Upper lobe of right lung (tissue), 1 donor: ENCODE results near the gene UBXN1. TPM values are rescaled to one million over a fixed set of nuclear protein-coding genes. Genes with fewer than 3 reads are reported as not detected.
"Not testable (repeated sequence)": the region's sequence is repeated elsewhere in the genome, so short reads cannot be mapped to it uniquely, and the experiment has no call there.

ENCODE experiments used
- ATAC-seq: fragments of 200-7000 bp; cut with Tn5 transposase; one replicate; pipeline ENCODE4 v1.9.1; 2020; ENCODE audit warnings: mild to moderate bottlenecking, moderate library complexity
- DNase-seq: peaks from one replicate; pipeline ENCODE4 v3.0.0-alpha.2; 2020
- H3K27ac ChIP-seq: fragments of 200-600 bp; one replicate; pipeline ENCODE4 v1.8.0; 2022
- H3K27me3 ChIP-seq: fragments of 200-600 bp; one replicate; pipeline ENCODE4 v1.8.0; 2022; ENCODE audit warnings: mild to moderate bottlenecking
- H3K36me3 ChIP-seq: fragments of 200-600 bp; one replicate; pipeline ENCODE4 v1.8.0; 2022
- H3K4me1 ChIP-seq: fragments of 200-600 bp; one replicate; pipeline ENCODE4 v1.8.0; 2022
- H3K4me3 ChIP-seq: fragments of 200-600 bp; one replicate; pipeline ENCODE4 v1.8.0; 2022; ENCODE audit warnings: mild to moderate bottlenecking
- H3K9me3 ChIP-seq: fragments of 200-600 bp; one replicate; pipeline ENCODE4 v1.8.0; 2022
- intact Hi-C: fragments of 100-400 bp; cut with DNase I; formaldehyde crosslinking; loops from one replicate; pipeline ENCODE4 v1.11.0; 2022
- total RNA-seq: library from RNA; stranded (reverse); fragmentation: NEBNext Ultra II Directional; extraction: Animal tissue kit (Norgen Biotek cat#: 25700); gene quantifications from one replicate; pipeline ENCODE4 v1.2.1, GENCODE V29; 2021
- TF ChIP-seq, protein P1 (sequence below): fragments of 200-600 bp; IDR thresholded peaks from one replicate; pipeline ENCODE4 v1.8.0; 2022; ENCODE audit warnings: antibody characterized with exemption
- donor health status: DM: no; HTN: yes; CAD: no; lungs with severe emphysema.

Gene UBXN1
- total RNA-seq, 1 donor from 2014 or later, result 95.2 TPM

DNA sequence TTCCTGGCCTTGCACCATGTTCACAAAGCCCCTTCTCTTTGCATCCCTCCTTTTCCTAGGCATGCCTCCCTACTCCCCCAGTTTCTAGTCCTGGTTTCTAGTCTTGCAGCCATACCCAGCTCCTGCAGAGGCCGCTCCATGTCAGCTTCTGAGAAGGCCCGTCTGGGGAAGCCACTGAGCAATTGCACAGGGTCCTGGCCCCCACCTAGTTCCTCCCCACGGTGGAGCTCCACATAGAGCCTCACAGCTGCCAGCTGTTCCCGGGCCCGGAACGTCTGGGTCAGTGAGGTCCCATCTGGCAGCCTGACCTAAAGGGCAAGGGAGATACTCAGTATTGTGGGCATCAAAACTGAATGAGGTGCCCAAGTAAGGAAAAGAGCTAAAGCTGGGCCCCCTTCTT is 2.2 kb downstream of the UBXN1 start:
- DNase-seq (no peak), ATAC-seq (no peak)
- peaks cover 39% of the 10 kb centered on the region for H3K36me3 ChIP-seq
- TF ChIP-seq, protein P1, sequence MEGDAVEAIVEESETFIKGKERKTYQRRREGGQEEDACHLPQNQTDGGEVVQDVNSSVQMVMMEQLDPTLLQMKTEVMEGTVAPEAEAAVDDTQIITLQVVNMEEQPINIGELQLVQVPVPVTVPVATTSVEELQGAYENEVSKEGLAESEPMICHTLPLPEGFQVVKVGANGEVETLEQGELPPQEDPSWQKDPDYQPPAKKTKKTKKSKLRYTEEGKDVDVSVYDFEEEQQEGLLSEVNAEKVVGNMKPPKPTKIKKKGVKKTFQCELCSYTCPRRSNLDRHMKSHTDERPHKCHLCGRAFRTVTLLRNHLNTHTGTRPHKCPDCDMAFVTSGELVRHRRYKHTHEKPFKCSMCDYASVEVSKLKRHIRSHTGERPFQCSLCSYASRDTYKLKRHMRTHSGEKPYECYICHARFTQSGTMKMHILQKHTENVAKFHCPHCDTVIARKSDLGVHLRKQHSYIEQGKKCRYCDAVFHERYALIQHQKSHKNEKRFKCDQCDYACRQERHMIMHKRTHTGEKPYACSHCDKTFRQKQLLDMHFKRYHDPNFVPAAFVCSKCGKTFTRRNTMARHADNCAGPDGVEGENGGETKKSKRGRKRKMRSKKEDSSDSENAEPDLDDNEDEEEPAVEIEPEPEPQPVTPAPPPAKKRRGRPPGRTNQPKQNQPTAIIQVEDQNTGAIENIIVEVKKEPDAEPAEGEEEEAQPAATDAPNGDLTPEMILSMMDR, result no peak
- no peaks in the 10 kb centered on the region for H3K9me3 ChIP-seq
- H3K27ac ChIP-seq, result no peak overlapping the region
- H3K27me3 ChIP-seq, result no peaks in the 10 kb centered on the region
- H3K4me1 ChIP-seq, result peaks cover 34% of the 10 kb centered on the region
- H3K4me3 ChIP-seq, result no peak overlapping the region
- intact Hi-C loops, result no loop called here

DNA sequence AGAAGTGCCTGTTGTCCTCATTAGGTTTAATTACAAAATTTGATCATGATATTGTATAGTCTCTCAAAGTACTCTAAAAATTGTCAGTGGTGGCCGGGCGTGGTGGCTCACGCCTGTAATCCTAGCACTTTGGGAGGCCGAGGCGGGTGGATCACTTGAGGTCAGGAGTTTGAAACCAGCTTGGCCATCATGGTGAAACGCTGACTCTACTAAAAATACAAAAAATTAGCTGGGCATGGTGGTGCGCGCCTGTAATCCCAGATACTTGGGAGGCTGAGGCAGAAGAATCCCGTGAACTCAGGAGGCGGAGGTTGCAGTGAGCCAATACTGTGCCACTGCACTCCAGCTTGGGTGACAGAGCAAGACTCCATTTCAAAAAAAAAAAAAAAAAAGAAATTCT is 3.5 kb downstream of the UBXN1 start:
- ATAC-seq, intact Hi-C loops, DNase-seq, H3K27me3 ChIP-seq, H3K4me3 ChIP-seq, H3K27ac ChIP-seq, H3K9me3 ChIP-seq: not testable (repeated sequence)
- H3K36me3 ChIP-seq, result peaks cover 39% of the 10 kb centered on the region
- peaks cover 37% of the 10 kb centered on the region for H3K4me1 ChIP-seq

DNA sequence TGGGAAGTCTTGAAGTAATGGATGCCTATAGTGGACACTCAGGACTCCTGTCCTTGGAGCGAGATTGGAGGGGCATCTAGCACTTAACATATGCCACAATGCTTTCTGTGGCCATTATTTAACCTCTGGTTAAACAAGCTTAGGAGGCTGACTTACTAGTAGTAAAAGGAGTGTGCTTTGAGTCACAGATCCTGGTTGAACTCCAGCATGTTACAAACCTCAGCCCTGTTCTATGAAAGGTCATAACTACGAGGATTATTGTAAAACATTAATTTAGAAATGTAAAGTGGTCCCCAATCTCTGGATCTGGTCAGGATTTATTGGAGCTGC is 5.7 kb downstream of the UBXN1 start:
- intact Hi-C loops, result no loop called here
- H3K27ac ChIP-seq, result no peak overlapping the region
- H3K4me3 ChIP-seq, result no peak overlapping the region
- TF ChIP-seq, protein P1, result no peak
- DNase-seq (no peak), ATAC-seq (no peak)
- no peaks in the 10 kb centered on the region for H3K27me3 ChIP-seq
- peaks cover 43% of the 10 kb centered on the region for H3K36me3 ChIP-seq
- H3K9me3 ChIP-seq, result no peaks in the 10 kb centered on the region
- H3K4me1 ChIP-seq, result peaks cover 31% of the 10 kb centered on the region

DNA sequence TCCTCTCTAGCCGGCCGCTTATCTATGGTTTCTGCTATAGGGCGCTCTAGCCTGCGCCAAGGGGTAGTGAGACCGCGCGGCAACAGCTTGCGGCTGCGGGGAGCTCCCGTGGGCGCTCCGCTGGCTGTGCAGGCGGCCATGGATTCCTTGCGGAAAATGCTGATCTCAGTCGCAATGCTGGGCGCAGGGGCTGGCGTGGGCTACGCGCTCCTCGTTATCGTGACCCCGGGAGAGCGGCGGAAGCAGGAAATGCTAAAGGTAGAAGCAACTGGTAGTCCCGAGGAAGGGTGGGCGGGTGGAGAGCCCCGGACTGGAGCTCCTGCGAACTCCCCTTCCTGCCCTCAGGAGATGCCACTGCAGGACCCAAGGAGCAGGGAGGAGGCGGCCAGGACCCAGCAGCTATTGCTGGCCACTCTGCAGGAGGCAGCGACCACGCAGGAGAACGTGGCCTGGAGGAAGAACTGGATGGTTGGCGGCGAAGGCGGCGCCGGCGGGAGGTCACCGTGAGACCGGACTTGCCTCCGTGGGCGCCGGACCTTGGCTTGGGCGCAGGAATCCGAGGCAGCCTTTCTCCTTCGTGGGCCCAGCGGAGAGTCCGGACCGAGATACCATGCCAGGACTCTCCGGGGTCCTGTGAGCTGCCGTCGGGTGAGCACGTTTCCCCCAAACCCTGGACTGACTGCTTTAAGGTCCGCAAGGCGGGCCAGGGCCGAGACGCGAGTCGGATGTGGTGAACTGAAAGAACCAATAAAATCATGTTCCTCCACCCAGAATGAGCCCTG is 7.1 kb downstream of the UBXN1 start, which contains the start of the genes LBHD1 and UQCC3:
Gene LBHD1, minus strand, starts transcription at position 660 of the 782 bp plus-strand sequence. CDS start 2,236 bp downstream, outside the sequence.
Gene UQCC3, plus strand, starts transcription at position 66 of the 782 bp plus-strand sequence. Its CDS starts 73 bp downstream, at position 139.
- TF ChIP-seq, protein P1, result no peak
- intact Hi-C loops, result no loop called here
- Histone ChIP-seq H3K36me3 (peaks cover 33% of the 10 kb centered on the region), H3K4me3 (peak within 1 kb of the TSS; percentile 88), H3K9me3 (no peaks in the 10 kb centered on the region), H3K27ac (peak within 1 kb of the TSS; percentile 89), H3K4me1 (peaks cover 32% of the 10 kb centered on the region), H3K27me3 (no peaks in the 10 kb centered on the region)
- DNase-seq (peak; percentile 88), ATAC-seq (peak; percentile 91)

DNA sequence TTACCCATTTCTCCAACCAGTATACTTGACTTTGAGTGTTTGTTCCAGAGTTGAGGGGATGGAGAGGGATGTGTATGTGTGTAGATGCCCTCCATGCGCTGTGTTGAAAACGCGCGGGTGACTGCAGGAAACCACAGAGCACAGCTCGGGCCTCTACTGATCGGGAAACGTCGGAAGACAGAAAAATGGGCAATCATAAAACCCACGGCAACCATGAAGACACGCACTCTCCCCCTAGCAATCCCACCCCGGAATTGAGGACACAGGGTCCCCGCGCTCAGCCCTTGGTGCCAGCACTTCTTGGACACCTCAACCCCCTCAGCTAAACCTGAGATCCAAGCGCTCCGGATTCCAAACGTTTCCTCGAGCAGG is 7.7 kb downstream of the UBXN1 start:
- DNase-seq (no peak), ATAC-seq (peak; percentile 47)
- Histone ChIP-seq H3K27ac (peak overlapping the region; percentile 89), H3K36me3 (peaks cover 33% of the 10 kb centered on the region), H3K4me3 (peak overlapping the region; percentile 88), H3K9me3 (no peaks in the 10 kb centered on the region), H3K27me3 (no peaks in the 10 kb centered on the region), H3K4me1 (peaks cover 36% of the 10 kb centered on the region)
- intact Hi-C loops, result no loop called here
- TF ChIP-seq, protein P1, result no peak

DNA sequence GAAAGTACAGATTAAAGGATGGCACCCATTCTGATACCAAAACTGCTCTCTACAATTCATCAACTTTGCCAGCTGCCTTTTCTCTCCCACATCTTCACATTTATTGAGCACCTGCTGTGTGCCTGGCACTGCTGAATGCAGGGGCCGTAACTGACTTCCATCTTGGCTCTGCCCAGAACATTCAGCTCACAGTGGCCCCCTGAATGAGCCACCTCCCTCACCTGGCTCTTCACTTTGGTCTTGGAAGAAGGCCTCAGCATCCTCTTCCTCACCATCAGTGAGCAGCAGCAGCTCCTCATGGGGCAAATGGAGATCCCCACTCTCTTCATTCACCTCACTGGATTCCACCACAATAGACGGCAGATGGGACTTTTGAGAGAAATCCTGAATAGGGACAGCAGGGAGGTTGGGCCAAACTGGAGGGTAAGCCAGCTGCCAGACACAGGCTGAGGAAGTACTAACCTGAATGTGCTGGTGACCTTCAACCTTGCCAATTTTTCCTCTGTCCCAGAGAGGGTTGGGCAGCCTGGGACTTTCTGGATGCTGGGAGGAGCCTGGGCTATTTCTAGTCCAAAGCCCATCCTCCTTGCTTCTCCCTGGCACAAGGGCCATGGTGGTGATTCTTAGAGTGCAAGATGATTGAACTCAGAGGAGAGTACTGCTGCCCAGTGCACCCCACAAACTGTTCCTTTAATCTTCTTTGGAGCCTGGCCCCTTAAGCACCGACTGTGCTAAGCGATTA is 9.3 kb downstream of the UBXN1 start:
- Histone ChIP-seq H3K4me3 (no peak overlapping the region), H3K36me3 (peaks cover 22% of the 10 kb centered on the region), H3K4me1 (peaks cover 39% of the 10 kb centered on the region), H3K27me3 (no peaks in the 10 kb centered on the region), H3K9me3 (no peaks in the 10 kb centered on the region), H3K27ac (no peak overlapping the region)
- TF ChIP-seq, protein P1, result no peak
- intact Hi-C loops, result no loop called here
- ATAC-seq (no peak), DNase-seq (no peak)
